Measurements from ENCODE around the gene PTCD2. TPM values are rescaled to one million over a fixed set of nuclear protein-coding genes. Genes with fewer than 3 reads are reported as not detected.

The PTCD2 gene
- total RNA-seq, 1 donor from 2014 or later: 3.3 TPM

DNA sequence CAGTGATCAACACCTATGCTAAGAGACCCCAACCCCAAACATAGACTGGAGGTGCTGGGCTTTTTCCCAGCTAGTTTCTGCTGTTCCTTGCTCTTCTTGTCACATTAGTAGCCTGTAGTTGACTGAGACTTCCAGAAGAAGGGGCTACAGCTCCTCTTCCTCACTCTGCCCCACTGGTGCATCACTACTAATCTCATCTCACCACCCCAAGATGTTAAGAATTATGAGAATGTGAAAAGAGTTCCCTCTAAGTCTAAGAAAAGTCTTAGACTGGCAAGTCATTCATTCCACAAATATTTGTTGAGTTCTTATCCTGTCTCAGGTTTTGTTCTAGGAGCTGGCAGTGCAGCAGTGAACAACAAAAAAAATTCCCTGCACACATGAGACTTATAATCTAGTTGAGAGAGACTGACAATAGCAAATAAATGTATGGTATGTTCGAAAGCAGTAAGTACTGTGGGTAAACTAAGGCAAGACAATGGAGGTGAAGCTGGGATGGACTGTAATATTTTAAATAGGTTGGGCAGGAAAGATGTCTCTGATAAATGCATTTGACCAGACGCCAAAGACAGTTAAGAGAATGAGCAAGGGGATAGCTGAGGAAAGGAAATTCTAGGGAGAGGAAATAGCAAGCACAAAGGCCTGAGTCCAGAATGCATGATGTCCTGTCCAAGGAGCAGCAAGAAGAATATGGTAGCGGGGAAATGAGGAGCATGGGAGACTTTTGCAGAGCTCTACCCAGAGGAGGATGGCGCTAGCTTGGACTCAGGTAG lies 92.3 kb downstream of the PTCD2 start:
- DNase-seq (ENCODE audit: low read depth in 2 of 2): no peak

DNA sequence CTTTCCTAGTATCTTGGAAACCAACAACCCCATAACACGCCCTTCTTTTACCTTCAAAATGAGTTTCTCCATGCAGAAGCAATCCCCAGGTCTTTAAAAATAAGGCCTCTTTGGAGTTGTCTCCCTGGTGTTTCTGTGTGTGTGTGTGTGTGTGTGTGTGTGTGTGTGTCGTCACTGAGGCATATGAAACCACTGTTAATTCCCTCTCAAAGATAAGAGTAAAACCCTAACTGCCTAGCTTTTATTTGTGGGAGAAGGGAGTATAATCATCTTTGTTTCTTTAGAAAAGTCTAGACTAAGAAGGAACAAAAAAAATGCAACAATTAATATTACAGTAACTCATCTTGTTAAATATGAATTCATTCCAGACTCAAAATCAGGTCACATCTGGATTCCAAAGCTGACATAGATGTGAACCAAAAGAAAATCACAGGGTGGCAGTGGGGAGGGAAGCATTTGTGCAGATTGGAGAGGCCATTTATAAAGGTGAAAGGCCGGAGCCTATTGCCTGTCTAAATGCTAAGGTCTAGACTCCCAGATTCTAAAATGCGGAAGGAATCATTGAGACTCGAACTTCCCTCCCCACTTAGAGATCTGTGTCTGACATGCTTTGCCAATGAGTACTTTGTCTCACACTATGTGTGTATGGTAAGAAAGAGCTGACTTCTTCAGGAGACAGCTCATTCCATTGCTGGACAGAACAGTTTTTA lies 95.6 kb downstream of the PTCD2 start:
- DNase-seq (ENCODE audit: low read depth in 2 of 2): no peak

DNA sequence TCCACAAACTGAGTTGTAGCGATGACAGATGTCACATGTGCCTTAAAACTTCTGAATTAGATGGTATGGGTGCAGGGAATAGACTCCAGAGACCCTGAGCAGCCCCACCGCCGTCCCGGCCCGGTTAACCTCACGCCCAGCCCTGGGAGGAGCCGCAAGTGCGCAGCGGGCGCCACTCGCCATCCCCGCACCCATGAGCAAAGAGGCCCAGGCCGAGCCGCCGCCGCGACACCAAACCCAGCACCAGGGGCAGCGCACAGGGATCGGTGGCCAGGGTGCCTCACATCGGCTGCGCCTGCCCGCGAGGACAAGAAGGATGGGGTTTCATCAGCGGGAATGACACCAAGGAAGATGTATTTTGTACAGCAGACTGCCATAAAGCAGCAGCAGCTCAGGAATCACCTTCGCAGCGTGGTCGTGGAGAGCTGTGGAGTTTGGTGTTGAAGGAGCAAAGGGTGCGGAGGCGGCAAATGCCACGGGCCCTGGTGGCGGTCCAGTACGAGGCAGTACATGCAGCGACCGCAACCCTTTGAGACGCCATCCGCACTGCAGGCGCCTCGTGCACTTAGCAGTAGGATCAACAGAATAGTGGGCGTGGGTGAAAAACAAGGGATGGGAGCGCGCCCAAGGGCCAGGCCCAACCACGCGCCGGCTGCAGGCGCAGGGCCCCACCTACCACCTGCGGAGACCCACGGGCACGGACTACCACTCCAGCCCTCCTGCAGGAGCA lies 97.3 kb downstream of the PTCD2 start:
- DNase-seq (ENCODE audit: low read depth in 2 of 2): no peak

Other genes with a start within 250 kb of the PTCD2 start
- 39.3 and 40.0 TPM in 2 replicates for gene MAP1B, start 212.9 kb upstream of the PTCD2 start, total RNA-seq
- gene MRPS27, start 133 bp upstream of the PTCD2 start, total RNA-seq: 63.0 and 82.3 TPM in 2 replicates
- 1.6 and 1.9 TPM in 2 replicates for gene ZNF366, start 187.0 kb downstream of the PTCD2 start, total RNA-seq

All from dermis microvascular lymphatic vessel endothelial cell (primary cell).